ENCODE results near the gene KSR2. TPM values are rescaled to one million over a fixed set of nuclear protein-coding genes. Genes with fewer than 3 reads are reported as not detected.

KSR2 gene
- total RNA-seq, 2 donors from 2014 or later: 0.66 to 1.0 TPM

DNA sequence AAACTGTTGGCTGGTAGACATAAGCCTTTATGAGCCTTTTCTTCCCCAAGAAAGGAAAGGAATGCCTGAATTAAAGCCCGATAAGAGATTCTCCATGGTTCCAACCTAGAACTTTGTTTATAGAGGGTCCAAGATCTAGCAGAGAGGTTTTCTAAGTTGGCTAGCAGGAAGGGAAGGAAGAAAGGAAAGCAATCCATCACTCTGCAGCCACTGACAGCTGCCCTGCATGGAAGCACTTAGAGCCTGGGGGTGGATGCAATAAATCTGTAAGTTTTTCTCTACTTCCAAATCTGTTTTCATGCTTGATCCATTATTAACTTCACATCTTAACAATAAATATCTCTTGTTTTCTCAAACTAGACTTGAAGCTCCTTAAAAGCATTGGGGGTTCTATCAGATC is 224.4 kb downstream of the KSR2 start:
- Histone ChIP-seq H3K4me3 (no peak overlapping the region), H3K36me3 (replicated peaks in 1 of 2; ENCODE audit: insufficient read depth in 1 of 2, low read depth in 2 of 2) (no peaks in the 10 kb centered on the region), H3K4me1 (no peaks in the 10 kb centered on the region), H3K9me3 (no peaks in the 10 kb centered on the region), H3K27ac (no peak overlapping the region), H3K27me3 (no peaks in the 10 kb centered on the region)
- intact Hi-C loops (cut with DNase I): no loop called here
- 63 to 64% methylated on average over 1 of the region's 1 CpG for WGBS, 2 donors
- DNase-seq: no peak
- TF ChIP-seq CTCF (IDR thresholded peaks at IDR 0.05): no peak
- no peak for TF ChIP-seq POLR2A (IDR thresholded peaks at IDR 0.05)
- ATAC-seq: no peak

- intact Hi-C loops (cut with DNase I): no loop called here
- 91 to 100% methylated on average over 1 of the region's 1 CpG for WGBS, 2 donors
- no peaks in the 10 kb centered on the region for H3K36me3 ChIP-seq (replicated peaks in 1 of 2; ENCODE audit: insufficient read depth in 1 of 2, low read depth in 2 of 2)
Observed at GRCh38 chr12:117743761-117744160, 225.0 kb downstream of the KSR2 start.

GRCh38 chr12:117742721-117743120 is 226.1 kb downstream of the KSR2 start:
- no peaks in the 10 kb centered on the region for H3K36me3 ChIP-seq (replicated peaks in 1 of 2; ENCODE audit: insufficient read depth in 1 of 2, low read depth in 2 of 2)
- DNase-seq: no peak
- H3K27me3 ChIP-seq: no peaks in the 10 kb centered on the region
- no peak overlapping the region for H3K27ac ChIP-seq
- H3K4me3 ChIP-seq: no peak overlapping the region
- ATAC-seq: no peak
- no peaks in the 10 kb centered on the region for H3K9me3 ChIP-seq
- no peaks in the 10 kb centered on the region for H3K4me1 ChIP-seq
- intact Hi-C loops (cut with DNase I): no loop called here
- WGBS, 2 donors: 81% methylated on average over 4 of the region's 4 CpGs
- TF ChIP-seq POLR2A (IDR thresholded peaks at IDR 0.05) (no peak), CTCF (IDR thresholded peaks at IDR 0.05) (no peak)

More at GRCh38 chr12:117743761-117744160, 225.0 kb downstream of the KSR2 start:
- no peaks in the 10 kb centered on the region for H3K9me3 ChIP-seq
- no peaks in the 10 kb centered on the region for H3K4me1 ChIP-seq
- H3K27me3 ChIP-seq: no peaks in the 10 kb centered on the region
- H3K4me3 ChIP-seq: no peak overlapping the region
- no peak for TF ChIP-seq POLR2A (IDR thresholded peaks at IDR 0.05)
- no peak for TF ChIP-seq CTCF (IDR thresholded peaks at IDR 0.05)
- no peak for DNase-seq
- ATAC-seq: no peak
- H3K27ac ChIP-seq: no peak overlapping the region

GRCh38 chr12:117738233-117738632 is 230.6 kb downstream of the KSR2 start:
- Histone ChIP-seq H3K4me3 (no peak overlapping the region), H3K36me3 (replicated peaks in 1 of 2; ENCODE audit: insufficient read depth in 1 of 2, low read depth in 2 of 2) (no peaks in the 10 kb centered on the region), H3K27ac (no peak overlapping the region), H3K4me1 (no peaks in the 10 kb centered on the region), H3K27me3 (no peaks in the 10 kb centered on the region), H3K9me3 (no peaks in the 10 kb centered on the region)
- DNase-seq: no peak
- ATAC-seq: no peak
- intact Hi-C loops (cut with DNase I): no loop called here
- WGBS, 2 donors: 85 to 94% methylated on average over 6 of the region's 6 CpGs
- TF ChIP-seq POLR2A (IDR thresholded peaks at IDR 0.05): no peak
- no peak for TF ChIP-seq CTCF (IDR thresholded peaks at IDR 0.05)

GRCh38 chr12:117733549-117733805 is 235.3 kb downstream of the KSR2 start:
- Histone ChIP-seq H3K4me3 (no peak overlapping the region), H3K4me1 (no peaks in the 10 kb centered on the region), H3K27ac (no peak overlapping the region), H3K9me3 (no peaks in the 10 kb centered on the region), H3K27me3 (no peaks in the 10 kb centered on the region), H3K36me3 (replicated peaks in 1 of 2; ENCODE audit: insufficient read depth in 1 of 2, low read depth in 2 of 2) (no peaks in the 10 kb centered on the region)
- ATAC-seq (no peak), DNase-seq (no peak)
- TF ChIP-seq POLR2A (IDR thresholded peaks at IDR 0.05): no peak
- TF ChIP-seq CTCF (IDR thresholded peaks at IDR 0.05): no peak
- WGBS, 2 donors: 82 to 84% methylated on average over 1 of the region's 1 CpG
- intact Hi-C loops (cut with DNase I): no loop called here
